Small intestine (tissue), 7 donors: ENCODE results near the gene AGO1. TPM values are rescaled to one million over a fixed set of nuclear protein-coding genes. Genes with fewer than 3 reads are reported as not detected.

Experiments
- DNase-seq, 2 donors: peaks; one replicate each; pipeline versions ENCODE4 v3.0.0 to v3.0.0-alpha.2; 2013
- FAIRE-seq: peaks from 2 replicates; lab custom pipeline; 2012; peaks lifted over from hg19 to GRCh38; lab: Jason Lieb, UNC
- H3K27ac ChIP-seq, 3 donors: one replicate each; pipeline ENCODE4 v1.5.1; 2013; ENCODE audit warnings: low read length in 2 of 3, mild to moderate bottlenecking in 2 of 3, control low read depth in 1 of 3, inconsistent platforms in 1 of 3, low read depth in 1 of 3, moderate library complexity in 1 of 3
- H3K27me3 ChIP-seq, 3 donors: one replicate each; pipeline ENCODE4 v1.6.1; 2013; ENCODE audit warnings: low read length in 3 of 3, inconsistent platforms in 1 of 3; ENCODE audit not compliant: control insufficient read depth in 3 of 3, insufficient read depth in 3 of 3
- H3K36me3 ChIP-seq, 3 donors: one replicate each; pipeline ENCODE4 v1.6.1; 2013; ENCODE audit warnings: low read length in 3 of 3, inconsistent platforms in 1 of 3, low read depth in 1 of 3, mild to moderate bottlenecking in 1 of 3, moderate library complexity in 1 of 3; ENCODE audit not compliant: control insufficient read depth in 3 of 3, insufficient read depth in 2 of 3
- H3K4me1 ChIP-seq, 3 donors: one replicate each; pipeline ENCODE4 v1.6.1; 2013; ENCODE audit warnings: low read length in 2 of 3, inconsistent platforms in 1 of 3, low read depth in 1 of 3, mild to moderate bottlenecking in 1 of 3, moderate library complexity in 1 of 3; ENCODE audit not compliant: control insufficient read depth in 3 of 3, insufficient read depth in 2 of 3
- H3K4me3 ChIP-seq, 3 donors: one replicate each; pipeline ENCODE4 v1.5.1; 2013; ENCODE audit warnings: low read length in 3 of 3, control low read depth in 1 of 3, inconsistent platforms in 1 of 3, low read depth in 1 of 3, mild to moderate bottlenecking in 1 of 3, moderate library complexity in 1 of 3
- H3K9me3 ChIP-seq, 2 donors: one replicate each; pipeline ENCODE4 v1.6.1; 2013; ENCODE audit warnings: low read depth in 1 of 2, low read length in 1 of 2; ENCODE audit not compliant: control insufficient read depth in 2 of 2, insufficient read depth in 1 of 2
- WGBS, 3 donors: extraction: QIAGEN DNeasy Blood & Tissue Kit; methylation state at CpG; one replicate each; pipeline ENCODE4 v1.1.7; 2013; 5-methylcytosine and 5-hydroxymethylcytosine counted together
- polyA plus RNA-seq, 4 donors: library from polyadenylated mRNA; stranded (reverse) in 3 of 4; unstranded in 1 of 4; fragments of 200-250 nt in 3 of 4; fragments of 120-200 nt in 1 of 4; gene quantifications; one replicate each; pipeline versions ENCODE4 v1.2.1 to v1.2.3, GENCODE V29; 2013
- donor health status: healthy with polysubstance abuse.
- donor health status: control.
- donor health status: control.
- donor health status: Bipolar disorder and iron deficiency.
- donor health status: healthy.

AGO1 gene
- polyA plus RNA-seq, 4 donors, result 2.4 to 16.8 (median 7.0) TPM

- no peak for FAIRE-seq
- Histone ChIP-seq H3K9me3 (no peaks in the 10 kb centered on the region), H3K27ac (no peak overlapping the region), H3K27me3 (no peaks in the 10 kb centered on the region), H3K36me3 (peaks cover 0 to 10% (median 5%) of the 10 kb centered on the region in 3 donors), H3K4me1 (peaks cover 0 to 5% (median 0%) of the 10 kb centered on the region in 3 donors), H3K4me3 (no peak overlapping the region)
- 94 to 100% (median 96%) methylated on average over 1 of the region's 1 CpG for WGBS, 3 donors
- no peak for DNase-seq
Measured at GRCh38 chr1:35847935-35848565, 35.0 kb upstream of the AGO1 start.

- DNase-seq (no peak), FAIRE-seq (no peak)
- Histone ChIP-seq H3K4me3 (no peak overlapping the region), H3K27me3 (no peaks in the 10 kb centered on the region), H3K27ac (no peak overlapping the region), H3K9me3 (no peaks in the 10 kb centered on the region), H3K36me3 (peaks cover 3 to 11% (median 10%) of the 10 kb centered on the region in 3 donors), H3K4me1 (peaks cover 0 to 5% (median 0%) of the 10 kb centered on the region in 3 donors)
- WGBS, 3 donors, result 92 to 97% (median 96%) methylated on average over 2 of the region's 2 CpGs
Measured at GRCh38 chr1:35850051-35850450, 33.0 kb upstream of the AGO1 start.

GRCh38 chr1:35850716-35851115, 32.3 kb upstream of the AGO1 start:
- Histone ChIP-seq H3K27me3 (no peaks in the 10 kb centered on the region), H3K36me3 (peaks cover 7 to 14% (median 11%) of the 10 kb centered on the region in 3 donors), H3K27ac (no peak overlapping the region), H3K4me1 (peaks cover 0 to 5% (median 0%) of the 10 kb centered on the region in 3 donors), H3K9me3 (no peaks in the 10 kb centered on the region), H3K4me3 (no peak overlapping the region)
- DNase-seq, result no peak
- 73 to 89% (median 81%) methylated on average over 5 of the region's 5 CpGs for WGBS, 3 donors
- FAIRE-seq, result no peak

DNA sequence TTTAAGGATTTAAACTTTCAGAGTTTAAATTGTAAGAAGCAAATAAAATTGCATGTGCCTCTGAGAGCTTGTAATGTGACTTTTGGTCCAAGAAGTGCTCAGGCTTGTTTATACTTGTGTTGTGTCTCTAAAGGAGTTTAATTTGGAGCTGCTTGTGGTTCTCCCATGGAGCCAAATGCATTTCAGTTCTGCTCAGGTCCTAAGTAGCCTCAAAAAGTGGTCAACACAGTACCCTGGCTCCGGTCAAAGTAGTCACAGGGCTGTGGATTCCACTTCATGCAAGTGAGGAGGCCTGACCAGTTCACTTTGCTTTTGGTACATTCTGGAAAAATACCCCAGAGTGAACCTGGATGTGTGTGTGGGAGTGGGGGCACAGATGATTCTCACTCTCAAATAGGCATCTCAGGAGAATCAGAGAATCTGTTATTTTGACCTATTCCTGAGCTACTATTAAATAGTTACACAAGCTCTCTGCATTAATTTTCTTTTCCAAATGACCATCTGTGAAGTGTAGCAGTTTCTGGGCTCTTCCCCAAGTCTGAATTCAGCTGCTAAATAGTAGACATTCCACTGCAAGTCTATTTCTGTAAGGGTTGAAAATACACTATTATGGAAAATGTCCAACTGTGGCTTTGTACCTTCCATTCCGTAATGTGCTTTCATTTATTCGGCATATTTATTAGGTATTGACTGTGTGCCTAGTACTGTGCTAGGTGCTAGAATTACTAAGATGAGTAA, 31.7 kb upstream of the AGO1 start:
- 72 to 92% (median 84%) methylated on average over 3 of the region's 3 CpGs for WGBS, 3 donors
- Histone ChIP-seq H3K4me3 (no peak overlapping the region), H3K4me1 (peaks cover 0 to 5% (median 0%) of the 10 kb centered on the region in 3 donors), H3K27me3 (no peaks in the 10 kb centered on the region), H3K9me3 (no peaks in the 10 kb centered on the region), H3K27ac (peak overlapping the region in 2 of 3 donors; percentile 12 to 25), H3K36me3 (peaks cover 7 to 16% (median 11%) of the 10 kb centered on the region in 3 donors)
- DNase-seq, result peak in 1 of 2 donors; percentile 9
- no peak for FAIRE-seq

DNA sequence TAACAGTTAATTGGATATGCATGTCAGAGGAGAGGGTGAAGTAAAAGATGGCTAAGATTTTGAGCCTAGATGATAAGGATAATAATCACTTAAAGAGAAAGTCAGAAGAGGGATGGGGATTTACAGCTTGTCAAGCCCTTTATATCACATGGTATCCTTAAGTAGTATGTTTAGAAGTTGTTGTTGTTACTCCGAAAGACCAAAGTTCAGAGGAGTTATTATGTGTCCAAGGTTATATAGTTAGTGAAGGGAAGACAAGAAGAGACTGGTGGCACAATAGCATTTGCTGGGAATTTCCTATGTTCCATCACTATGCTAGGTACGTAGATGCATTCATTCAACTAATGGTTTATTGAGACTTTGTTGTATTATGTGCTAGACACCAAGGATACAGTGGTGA, 30.8 kb upstream of the AGO1 start:
- Histone ChIP-seq H3K9me3 (no peaks in the 10 kb centered on the region), H3K27ac (peak overlapping the region in 1 of 3 donors; percentile 25), H3K27me3 (no peaks in the 10 kb centered on the region), H3K4me1 (peaks cover 0 to 8% (median 0%) of the 10 kb centered on the region in 3 donors), H3K4me3 (no peak overlapping the region), H3K36me3 (peaks cover 7 to 16% (median 11%) of the 10 kb centered on the region in 3 donors)
- WGBS, 3 donors, result 15 to 38% (median 31%) methylated on average over 2 of the region's 2 CpGs
- DNase-seq (peak; percentile 51 to 59), FAIRE-seq (no peak)

GRCh38 chr1:35854989-35855700, 27.9 kb upstream of the AGO1 start:
- DNase-seq, result no peak
- no peak overlapping the region for H3K4me3 ChIP-seq
- FAIRE-seq, result no peak

GRCh38 chr1:35856964-35857363, 26.0 kb upstream of the AGO1 start:
- no peak overlapping the region for H3K27ac ChIP-seq
- no peaks in the 10 kb centered on the region for H3K27me3 ChIP-seq
- H3K4me1 ChIP-seq, result peaks cover 0 to 7% (median 0%) of the 10 kb centered on the region in 3 donors
- H3K9me3 ChIP-seq, result no peaks in the 10 kb centered on the region
- peaks cover 6 to 11% (median 7%) of the 10 kb centered on the region in 3 donors for H3K36me3 ChIP-seq
- WGBS, 3 donors, result 4 to 32% (median 31%) methylated on average over 1 of the region's 1 CpG
- FAIRE-seq (no peak), DNase-seq (peak in 1 of 2 donors; percentile 32)
- no peak overlapping the region for H3K4me3 ChIP-seq

More at GRCh38 chr1:35854989-35855700, 27.9 kb upstream of the AGO1 start:
- H3K27me3 ChIP-seq, result no peaks in the 10 kb centered on the region
- no peak overlapping the region for H3K27ac ChIP-seq
- H3K36me3 ChIP-seq, result peaks cover 7 to 16% (median 10%) of the 10 kb centered on the region in 3 donors
- H3K9me3 ChIP-seq, result no peaks in the 10 kb centered on the region
- peaks cover 0 to 11% (median 0%) of the 10 kb centered on the region in 3 donors for H3K4me1 ChIP-seq
- 77 to 84% (median 80%) methylated on average over 9 of the region's 9 CpGs for WGBS, 3 donors

GRCh38 chr1:35857830-35858229, 25.2 kb upstream of the AGO1 start:
- Histone ChIP-seq H3K9me3 (no peaks in the 10 kb centered on the region), H3K27ac (no peak overlapping the region), H3K36me3 (peaks cover 6 to 11% (median 7%) of the 10 kb centered on the region in 3 donors), H3K4me3 (no peak overlapping the region), H3K27me3 (no peaks in the 10 kb centered on the region), H3K4me1 (peaks cover 0 to 5% (median 0%) of the 10 kb centered on the region in 3 donors)
- no peak for FAIRE-seq
- peak; percentile 41 to 44 for DNase-seq
